ENCODE data around the gene CLEC10A. TPM values are rescaled to one million over a fixed set of nuclear protein-coding genes. Genes with fewer than 3 reads are reported as not detected.
A peak's percentile ranks its signal among the peaks of the same experiment; 100 is the strongest.

The CLEC10A gene
- total and polyA plus RNA-seq, 10 of the 15 experiments (the other 5 are each of a cell fraction or from before 2014, with no cell fraction given), result not detected

DNA sequence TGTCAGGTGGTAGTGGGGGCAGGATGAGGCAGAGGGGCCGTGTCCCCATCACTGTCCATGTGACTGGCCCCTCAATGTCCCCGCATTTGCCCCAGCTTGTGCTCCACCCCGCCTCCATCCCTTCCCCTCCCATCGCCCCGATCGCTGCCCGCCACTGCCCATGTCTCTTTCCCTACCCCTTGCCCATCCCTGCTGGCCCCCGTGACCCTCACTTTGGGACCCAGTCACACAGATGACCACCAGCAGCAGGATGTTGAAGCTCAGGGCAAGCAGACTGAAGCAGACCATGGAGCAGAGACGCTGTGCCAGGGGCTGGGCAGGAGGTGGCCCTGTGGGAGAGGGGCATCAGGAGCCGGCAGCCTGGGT lies 28.5 kb upstream of the CLEC10A start:
- H3K36me3 ChIP-seq (ENCODE audit: control insufficient read depth in 2 of 2, insufficient read depth in 2 of 2, low read length in 1 of 2), result no peaks in the 10 kb centered on the region
- H2AFZ ChIP-seq (ENCODE audit: control insufficient read depth, low read depth, low read length), result no peak overlapping the region
- no peak overlapping the region for H3K27ac ChIP-seq (ENCODE audit: control insufficient read depth, insufficient read depth)
- TF ChIP-seq ZBED1 (IDR thresholded peaks at IDR 0.05; ENCODE audit: borderline replicate concordance), result no peak
- no peak for TF ChIP-seq PAX8 (IDR thresholded peaks at IDR 0.05)
- TF ChIP-seq MYB (IDR thresholded peaks at IDR 0.05; ENCODE audit: borderline replicate concordance, low read depth, low read length), result no peak
- no peak for TF ChIP-seq IKZF2 (IDR thresholded peaks at IDR 0.05)
- TF ChIP-seq BACH1 (IDR thresholded peaks at IDR 0.05; ENCODE audit: borderline replicate concordance), result no peak
- no peak for FAIRE-seq
- no peaks in the 10 kb centered on the region for H3K79me2 ChIP-seq (ENCODE audit: control insufficient read depth, insufficient read depth, low read length)
- DNase-seq (ENCODE audit: low read depth, low spot score), result no peak
- H4K20me1 ChIP-seq (ENCODE audit: control insufficient read depth, insufficient read depth), result no peaks in the 10 kb centered on the region
- WGBS (ENCODE audit: insufficient coverage, insufficient replicate concordance, low lambda C conversion rate, missing lambda C conversion rate), result 63% methylated on average over 10 of the region's 10 CpGs
- no TSS peak for BruUV-seq (replicated peaks)
- no peaks in the 10 kb centered on the region for H3K27me3 ChIP-seq (replicated peaks in 1 of 2; ENCODE audit: control insufficient read depth in 2 of 2, insufficient read depth in 2 of 2, low read length in 1 of 2)
- H3K9me3 ChIP-seq (replicated peaks; ENCODE audit: control insufficient read depth, insufficient read depth, low read length), result no peaks in the 10 kb centered on the region
- ChIA-PET CTCF (no interaction called here), POLR2A (interaction anchor here (1.2 kb wide), 1 partner anchor 73 kb away, joined by 3 read pairs; the partner anchor contains the start of gene SLC16A13), RAD21 (ENCODE audit: unreplicated experiment) (no interaction called here), SMC1A (ENCODE audit: uncharacterized antibody, unreplicated experiment) (no interaction called here)
- H3K4me3 ChIP-seq, result no peak overlapping the region
- H3K4me1 ChIP-seq (ENCODE audit: control insufficient read depth, insufficient read depth, low read length), result peaks cover 7% of the 10 kb centered on the region
- in situ Hi-C loops (cut with MboI), result no loop called here
- no peak for ATAC-seq
- no peak overlapping the region for H3K9ac ChIP-seq (ENCODE audit: control insufficient read depth, insufficient read depth, low read length)
- H3K4me2 ChIP-seq (ENCODE audit: control insufficient read depth, insufficient read depth), result no peak overlapping the region
- intact Hi-C loops (cut with micrococcal nuclease; ENCODE audit: unreplicated experiment), result no loop called here

DNA sequence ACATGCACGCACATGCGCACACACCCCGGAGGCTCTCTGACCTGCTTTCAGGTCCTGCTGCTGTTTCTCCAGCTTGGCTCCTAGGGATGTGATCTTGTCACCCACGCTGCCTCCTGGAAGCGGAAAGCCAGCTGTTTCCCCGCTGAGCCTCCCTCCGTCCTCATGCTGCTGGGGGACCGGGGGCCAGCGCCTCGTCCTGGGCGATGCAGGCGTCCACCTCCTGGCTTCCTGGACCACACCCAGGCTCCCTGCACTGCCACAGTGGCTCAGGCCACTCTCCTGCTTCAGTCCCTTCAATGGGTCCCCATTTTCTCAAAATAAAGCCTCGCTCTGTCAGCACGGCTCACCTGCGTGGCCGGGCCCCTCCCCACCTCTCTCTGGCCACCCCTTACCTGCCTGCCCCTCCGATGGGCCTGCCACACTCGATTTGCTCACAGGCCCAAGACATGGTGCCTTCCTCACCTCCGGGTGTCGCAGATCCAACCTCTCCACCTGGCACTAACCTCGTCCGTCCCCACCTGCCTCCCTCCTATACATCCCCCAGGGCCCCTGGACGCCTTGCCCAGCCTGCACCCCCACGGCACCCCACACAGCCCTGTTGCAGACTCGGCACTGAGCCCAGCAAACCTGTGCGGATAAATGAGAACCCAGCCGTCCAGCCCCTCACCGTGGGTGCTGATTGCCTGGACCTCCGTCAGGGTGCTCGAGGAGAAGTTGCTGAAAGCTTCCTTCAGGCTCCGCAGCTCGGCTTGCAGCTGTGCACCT lies 27.9 kb upstream of the CLEC10A start:
- ChIA-PET SMC1A (ENCODE audit: uncharacterized antibody, unreplicated experiment) (no interaction called here), CTCF (no interaction called here), POLR2A (no interaction called here), RAD21 (ENCODE audit: unreplicated experiment) (no interaction called here)
- Histone ChIP-seq H3K4me2 (ENCODE audit: control insufficient read depth, insufficient read depth) (no peak overlapping the region), H3K9ac (ENCODE audit: control insufficient read depth, insufficient read depth, low read length) (no peak overlapping the region), H3K4me3 (no peak overlapping the region), H3K27ac (ENCODE audit: control insufficient read depth, insufficient read depth) (no peak overlapping the region), H4K20me1 (ENCODE audit: control insufficient read depth, insufficient read depth) (no peaks in the 10 kb centered on the region), H3K27me3 (replicated peaks in 1 of 2; ENCODE audit: control insufficient read depth in 2 of 2, insufficient read depth in 2 of 2, low read length in 1 of 2) (no peaks in the 10 kb centered on the region), H3K36me3 (ENCODE audit: control insufficient read depth in 2 of 2, insufficient read depth in 2 of 2, low read length in 1 of 2) (no peaks in the 10 kb centered on the region), H2AFZ (ENCODE audit: control insufficient read depth, low read depth, low read length) (no peak overlapping the region), H3K9me3 (replicated peaks; ENCODE audit: control insufficient read depth, insufficient read depth, low read length) (no peaks in the 10 kb centered on the region), H3K79me2 (ENCODE audit: control insufficient read depth, insufficient read depth, low read length) (no peaks in the 10 kb centered on the region), H3K4me1 (ENCODE audit: control insufficient read depth, insufficient read depth, low read length) (peaks cover 7% of the 10 kb centered on the region)
- DNase-seq (ENCODE audit: low read depth, low spot score) (no peak), ATAC-seq (no peak), FAIRE-seq (no peak)
- 69% methylated on average over 32 of the region's 32 CpGs for WGBS (ENCODE audit: insufficient coverage, insufficient replicate concordance, low lambda C conversion rate, missing lambda C conversion rate)
- in situ Hi-C loops (cut with MboI), result no loop called here
- TF ChIP-seq BACH1 (IDR thresholded peaks at IDR 0.05; ENCODE audit: borderline replicate concordance), result no peak
- TF ChIP-seq HDAC6 (IDR thresholded peaks at IDR 0.05; ENCODE audit: unreplicated experiment), result no peak
- 0 out of 2 replicates have a peak, but pooled peaks have one; percentile 29 for TF ChIP-seq TCF3 (IDR thresholded peaks at IDR 0.05; ENCODE audit: borderline replicate concordance, insufficient read depth, low read depth, low read length)
- TF ChIP-seq DPF2 (IDR thresholded peaks at IDR 0.05), result no peak
- intact Hi-C loops (cut with micrococcal nuclease; ENCODE audit: unreplicated experiment), result no loop called here
- BruUV-seq (replicated peaks), result no TSS peak
